H1 (cell line): ENCODE measurements around the gene CACNA2D1. TPM values are rescaled to one million over a fixed set of nuclear protein-coding genes. Genes with fewer than 3 reads are reported as not detected.

ENCODE experiments used
- CTCF ChIA-PET: fragments of 300-600 bp; sonication (Branson Sonifier 250); formaldehyde crosslinking; loops from one replicate; lab custom pipeline; 2021; ENCODE audit not compliant: partially characterized antibody; lab: Charles Lee
- POLR2A ChIA-PET: fragments of 300-600 bp; sonication (Branson Sonifier 250); formaldehyde crosslinking; loops from one replicate; lab custom pipeline; 2021; ENCODE audit warnings: inconsistent platforms; ENCODE audit not compliant: partially characterized antibody; lab: Charles Lee
- DNase-seq, 2 experiments: peaks; one replicate each; pipeline versions ENCODE4 v3.0.0 to v3.0.0-alpha.2; 2010 to 2022; ENCODE audit warnings: low spot score in 2 of 2, low read depth in 1 of 2, mixed read lengths in 1 of 2
- FAIRE-seq: peaks from 2 replicates; lab custom pipeline; 2011; peaks lifted over from hg19 to GRCh38; lab: Jason Lieb, UNC
- H2AFZ ChIP-seq: 2 replicates; pipeline ENCODE4 v1.8.1; 2012; ENCODE audit warnings: low read length, inconsistent platforms
- H2AK5ac ChIP-seq: 2 replicates; pipeline ENCODE4 v1.6.1; 2013; ENCODE audit warnings: low read depth, low read length
- H2BK120ac ChIP-seq: replicated peaks from 2 replicates; pipeline ENCODE3; 2013; ENCODE audit warnings: low read depth, low read length, inconsistent platforms
- H2BK12ac ChIP-seq: 2 replicates; pipeline ENCODE4 v1.6.1; 2013; ENCODE audit warnings: low read depth, low read length
- H2BK15ac ChIP-seq: 2 replicates; pipeline ENCODE4 v1.6.1; 2013; ENCODE audit warnings: low read length
- H2BK20ac ChIP-seq: 2 replicates; pipeline ENCODE4 v1.6.1; 2013; ENCODE audit warnings: low read length
- H2BK5ac ChIP-seq: 2 replicates; pipeline ENCODE4 v1.6.1; 2013; ENCODE audit warnings: low read depth, low read length
- H3K14ac ChIP-seq: 2 replicates; pipeline ENCODE4 v1.6.1; 2013; ENCODE audit warnings: inconsistent platforms; ENCODE audit not compliant: insufficient read length
- H3K18ac ChIP-seq: 2 replicates; pipeline ENCODE4 v1.6.1; 2013; ENCODE audit warnings: low read length; ENCODE audit errors: extremely low read depth
- H3K23ac ChIP-seq: 2 replicates; pipeline ENCODE4 v1.6.1; 2013; ENCODE audit warnings: inconsistent platforms; ENCODE audit not compliant: insufficient read length
- H3K23me2 ChIP-seq: 2 replicates; pipeline ENCODE4 v1.6.1; 2013; ENCODE audit warnings: low read depth, low read length
- H3K27ac ChIP-seq: 2 replicates; pipeline ENCODE4 v1.6.1; 2011; ENCODE audit warnings: low read depth, low read length, inconsistent platforms
- H3K27me3 ChIP-seq, 4 experiments: replicated peaks in 1 of 4; 1 replicate in 1 of 4; 2 replicates in 3 of 4; pipeline versions ENCODE4 v1.6.1 to v1.8.1; 2011 to 2013; ENCODE audit warnings: low read length in 3 of 4, mild to moderate bottlenecking in 3 of 4, inconsistent platforms in 2 of 4, mixed read lengths in 2 of 4, moderate library complexity in 1 of 4; ENCODE audit not compliant: control insufficient read depth in 3 of 4, insufficient read depth in 3 of 4; ENCODE audit errors: extremely low read depth in 1 of 4
- H3K36me3 ChIP-seq, 4 experiments: 2 replicates each; pipeline versions ENCODE4 v1.6.1 to v1.8.1; 2011 to 2013; ENCODE audit warnings: mild to moderate bottlenecking in 4 of 4, low read length in 3 of 4, moderate library complexity in 2 of 4, control low read depth in 1 of 4, inconsistent platforms in 1 of 4; ENCODE audit not compliant: insufficient read depth in 4 of 4, control insufficient read depth in 2 of 4
- H3K4ac ChIP-seq: replicated peaks from 2 replicates; pipeline ENCODE3; 2013; ENCODE audit warnings: low read length, low read depth, mixed read lengths, inconsistent platforms; ENCODE audit not compliant: insufficient read length
- H3K4me1 ChIP-seq, 4 experiments: replicated peaks in 1 of 4; 1 replicate in 1 of 4; 2 replicates in 3 of 4; pipeline versions ENCODE4 v1.6.1 to v1.8.1; 2011 to 2013; ENCODE audit warnings: low read length in 3 of 4, inconsistent platforms in 2 of 4, mixed read lengths in 1 of 4; ENCODE audit not compliant: insufficient read depth in 4 of 4, control insufficient read depth in 3 of 4
- H3K4me2 ChIP-seq, 2 experiments: 2 replicates each; pipeline versions ENCODE4 v1.6.1 to v1.8.1; 2011 to 2013; ENCODE audit warnings: low read depth in 2 of 2, low read length in 2 of 2, control low read depth in 1 of 2, inconsistent platforms in 1 of 2, mild to moderate bottlenecking in 1 of 2; ENCODE audit not compliant: insufficient read depth in 1 of 2
- H3K4me3 ChIP-seq, 4 experiments: fragments of 200-600, 300-600 bp in 1 of 4; sonication (generic), shearing (Covaris generic), sonication (Bioruptor Twin) in 1 of 4; 2 replicates each; pipeline versions ENCODE4 v1.5.1 to v1.8.1; 2011 to 2016; ENCODE audit warnings: low read length in 4 of 4, low read depth in 3 of 4, control low read depth in 2 of 4, inconsistent platforms in 2 of 4, mild to moderate bottlenecking in 2 of 4, mixed read lengths in 1 of 4, moderate library complexity in 1 of 4; ENCODE audit not compliant: insufficient read depth in 2 of 4; ENCODE audit errors: extremely low read depth in 1 of 4
- H3K56ac ChIP-seq: replicated peaks from 2 replicates; pipeline ENCODE3; 2013; ENCODE audit warnings: low read depth, mild to moderate bottlenecking, mixed read lengths, low read length, inconsistent platforms; ENCODE audit not compliant: insufficient read length
- H3K79me1 ChIP-seq: 2 replicates; pipeline ENCODE4 v1.6.1; 2013; ENCODE audit warnings: low read depth, low read length, control low read depth
- H3K79me2 ChIP-seq, 2 experiments: 2 replicates each; pipeline versions ENCODE4 v1.6.1 to v1.8.1; 2012 to 2013; ENCODE audit warnings: low read length in 2 of 2, mild to moderate bottlenecking in 2 of 2, inconsistent platforms in 1 of 2; ENCODE audit not compliant: insufficient read depth in 2 of 2, control insufficient read depth in 1 of 2
- H3K9ac ChIP-seq, 4 experiments: replicated peaks in 1 of 4; 1 replicate in 1 of 4; 2 replicates in 3 of 4; pipeline versions ENCODE4 v1.6.1 to v1.8.1; 2011 to 2013; ENCODE audit warnings: low read depth in 3 of 4, low read length in 3 of 4, control low read depth in 2 of 4, mild to moderate bottlenecking in 2 of 4, moderate library complexity in 2 of 4, inconsistent platforms in 1 of 4; ENCODE audit errors: extremely low read depth in 1 of 4
- H3K9me3 ChIP-seq, 2 experiments: 2 replicates each; pipeline versions ENCODE4 v1.6.1 to v1.8.1; 2012 to 2013; ENCODE audit warnings: mild to moderate bottlenecking in 2 of 2, moderate library complexity in 2 of 2, control low read depth in 1 of 2, inconsistent platforms in 1 of 2, low read depth in 1 of 2, low read length in 1 of 2, mixed read lengths in 1 of 2; ENCODE audit not compliant: insufficient read depth in 2 of 2
- H4K20me1 ChIP-seq, 2 experiments: replicated peaks in 1 of 2; 2 replicates each; pipeline versions ENCODE3 to v1.8.1; 2011 to 2013; ENCODE audit warnings: inconsistent platforms in 2 of 2, low read length in 2 of 2, mild to moderate bottlenecking in 1 of 2; ENCODE audit not compliant: insufficient read depth in 2 of 2, control insufficient read depth in 1 of 2
- H4K5ac ChIP-seq: 2 replicates; pipeline ENCODE4 v1.6.1; 2013; ENCODE audit warnings: low read length, low read depth, mixed read lengths, inconsistent platforms; ENCODE audit not compliant: insufficient read length
- H4K8ac ChIP-seq: 2 replicates; pipeline ENCODE4 v1.8.0; 2013; ENCODE audit warnings: mild to moderate bottlenecking, moderate library complexity, low read length, inconsistent platforms; ENCODE audit not compliant: insufficient read depth; ENCODE audit errors: extremely low read depth
- H4K91ac ChIP-seq: replicated peaks from 2 replicates; pipeline ENCODE3; 2013; ENCODE audit warnings: low read length, mixed read lengths, inconsistent platforms; ENCODE audit not compliant: insufficient read length
- CBX8 ChIP-seq: fragments of 300-800, 300-1000 bp; sonication (generic); IDR thresholded peaks from 2 replicates; pipeline ENCODE4 v1.7.1; 2016; ENCODE audit warnings: low read depth, low read length, borderline replicate concordance
- CEBPB ChIP-seq: IDR thresholded peaks from 2 replicates; pipeline ENCODE4 v1.6.1; 2012; ENCODE audit warnings: low read depth, low read length
- CHD2 ChIP-seq: IDR thresholded peaks from 2 replicates; pipeline ENCODE4 v1.6.1; 2012; ENCODE audit warnings: low read length, improper control_type of control experiment
- FOSL1 ChIP-seq: IDR thresholded peaks from 2 replicates; pipeline ENCODE4 v1.6.1; 2011; ENCODE audit warnings: mild to moderate bottlenecking, low read depth, low read length, moderate library complexity; ENCODE audit not compliant: insufficient read depth
- HDAC6 ChIP-seq: IDR thresholded peaks from one replicate; pipeline ENCODE4 v1.7.1; 2012; ENCODE audit warnings: low read depth, mild to moderate bottlenecking, inconsistent platforms, low read length, moderate library complexity
- KDM4A ChIP-seq: IDR thresholded peaks from one replicate; pipeline ENCODE4 v1.7.1; 2012; ENCODE audit warnings: low read depth, mild to moderate bottlenecking, moderate library complexity, low read length, inconsistent platforms; ENCODE audit not compliant: severe bottlenecking
- NRF1 ChIP-seq: IDR thresholded peaks from 2 replicates; pipeline ENCODE4 v1.6.1; 2011; ENCODE audit warnings: mild to moderate bottlenecking, low read depth, low read length, improper control_type of control experiment
- PHF8 ChIP-seq: fragments of 200-600 bp; sonication (generic); conservative IDR thresholded peaks from 2 replicates; pipeline ENCODE4 v1.7.1; 2012; ENCODE audit warnings: low read depth, mild to moderate bottlenecking, inconsistent platforms, low read length, moderate library complexity
- POU5F1 ChIP-seq: IDR thresholded peaks from 2 replicates; pipeline ENCODE4 v1.6.1; 2011; ENCODE audit warnings: low read depth, mild to moderate bottlenecking, low read length, moderate library complexity
- RBBP5 ChIP-seq: IDR thresholded peaks from 2 replicates; pipeline ENCODE4 v1.7.1; 2012; ENCODE audit warnings: low read depth, mild to moderate bottlenecking, inconsistent platforms, low read length, moderate library complexity, borderline replicate concordance
- SP2 ChIP-seq: IDR thresholded peaks from 2 replicates; pipeline ENCODE4 v1.6.1; 2012; ENCODE audit warnings: mild to moderate bottlenecking, low read length, inconsistent platforms
- TAF1 ChIP-seq: IDR thresholded peaks from 2 replicates; pipeline ENCODE4 v1.6.1; 2011; ENCODE audit warnings: mild to moderate bottlenecking, low read depth, low read length
- TAF7 ChIP-seq: optimal IDR thresholded peaks from 2 replicates; pipeline ENCODE3; 2011; ENCODE audit warnings: low read depth, mild to moderate bottlenecking, inconsistent platforms, low read length, moderate library complexity, borderline replicate concordance
- TCF12 ChIP-seq: IDR thresholded peaks from 2 replicates; pipeline ENCODE4 v1.6.1; 2011; ENCODE audit warnings: low read depth, mild to moderate bottlenecking, low read length
- WGBS, 2 experiments: shearing (Covaris generic) in 1 of 2; methylation state at CpG; one replicate each; pipeline versions ENCODE4 v1.1.6 to v1.1.7; 2013 to 2015; ENCODE audit warnings: low lambda C conversion rate in 2 of 2, mixed read lengths in 2 of 2, inconsistent platforms in 1 of 2, low coverage in 1 of 2, missing lambda C conversion rate in 1 of 2; ENCODE audit not compliant: insufficient replicate concordance in 2 of 2, insufficient coverage in 1 of 2, insufficient read length in 1 of 2; ENCODE audit errors: extremely low coverage in 1 of 2, missing lambda C conversion rate in 1 of 2; 5-methylcytosine and 5-hydroxymethylcytosine counted together
- polyA plus RNA-seq, 7 experiments: library from polyadenylated mRNA; depleted of rRNA in 3 of 7; stranded (reverse) in 5 of 7; unstranded in 2 of 7; fragments of >200 nt in 5 of 7; fragments of 200-250 nt in 2 of 7; gene quantifications; 1 replicate in 5 of 7; 2 replicates in 1 of 7; 4 replicates in 1 of 7; pipeline versions ENCODE4 v1.2.1 to v1.2.3, GENCODE V29; 2011 to 2013; ENCODE audit warnings: missing spikeins in 2 of 7, mixed read lengths in 2 of 7
- total RNA-seq: library from RNA; stranded (reverse); fragmentation: NEBNext Ultra II Directional; extraction: Animal tissue kit (Norgen Biotek cat#: 25700); gene quantifications from 2 replicates; pipeline ENCODE4 v1.2.1, GENCODE V29; 2021
- TF ChIP-seq, protein P1 (sequence below): IDR thresholded peaks from 2 replicates; pipeline ENCODE4 v1.6.1; 2012; ENCODE audit warnings: inconsistent platforms

CACNA2D1 gene
- total and polyA plus RNA-seq, 2 of the 8 experiments (the other 6 are each of a cell fraction or from before 2014, with no cell fraction given), result 4.3 to 27.3 TPM

DNA sequence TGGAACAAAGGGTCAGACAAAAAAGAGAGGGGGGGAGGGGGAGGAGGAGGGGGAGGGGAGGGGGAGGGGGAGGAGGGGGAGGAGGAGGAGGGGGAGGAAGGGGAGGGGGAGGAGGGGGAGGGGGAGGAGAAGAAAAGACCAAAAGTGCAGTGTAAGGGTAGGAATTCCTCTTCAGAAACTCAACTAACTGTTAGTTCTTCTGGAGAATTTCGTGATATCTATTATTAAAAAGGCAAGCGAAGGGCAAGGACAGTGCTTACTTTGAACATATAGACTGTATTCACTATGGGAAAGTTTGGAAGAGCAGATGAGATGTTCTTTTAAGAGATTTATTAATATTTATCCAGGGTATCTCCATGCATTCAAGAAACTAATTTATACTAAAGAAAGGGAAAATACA, 258.1 kb downstream of the CACNA2D1 start:
- H3K4me1 ChIP-seq, result peaks cover 0 to 10% (median 2%) of the 10 kb centered on the region in 4 experiments; a peak in 2 of 7 replicates
- no peak overlapping the region for H4K5ac ChIP-seq
- H2BK5ac ChIP-seq, result no peak overlapping the region
- CTCF ChIA-PET, result no interaction called here
- no peaks in the 10 kb centered on the region for H4K20me1 ChIP-seq
- H3K4me2 ChIP-seq, result no peak overlapping the region
- no peaks in the 10 kb centered on the region for H3K79me1 ChIP-seq
- H2AK5ac ChIP-seq, result no peak overlapping the region
- no peak overlapping the region for H2BK15ac ChIP-seq
- no peaks in the 10 kb centered on the region for H3K79me2 ChIP-seq
- no peak overlapping the region for H3K4ac ChIP-seq
- no peak overlapping the region for H3K18ac ChIP-seq
- peaks cover 0 to 2% of the 10 kb centered on the region in 2 experiments; a peak in 1 of 4 replicates for H3K9me3 ChIP-seq
- no peak overlapping the region for H3K56ac ChIP-seq
- no peak overlapping the region for H3K14ac ChIP-seq
- no peak overlapping the region for H3K9ac ChIP-seq
- H2BK12ac ChIP-seq, result no peak overlapping the region
- no peak overlapping the region for H3K4me3 ChIP-seq
- H3K27me3 ChIP-seq, result no peaks in the 10 kb centered on the region
- H3K27ac ChIP-seq, result no peak overlapping the region
- H2BK120ac ChIP-seq, result no peak overlapping the region
- no peaks in the 10 kb centered on the region for H3K36me3 ChIP-seq
- no peak for FAIRE-seq
- no peak for DNase-seq
- no peak overlapping the region for H2BK20ac ChIP-seq
- WGBS, 2 experiments, result 85% methylated on average over 2 of the region's 2 CpGs; no CpG with 5 or more reads in 1 of the 2 experiments
- no peaks in the 10 kb centered on the region for H3K23me2 ChIP-seq
- no peak overlapping the region for H2AFZ ChIP-seq
- H3K23ac ChIP-seq, result no peak overlapping the region
- no peak overlapping the region for H4K8ac ChIP-seq
- POLR2A ChIA-PET, result no interaction called here
- no peak overlapping the region for H4K91ac ChIP-seq
- TF ChIP-seq CBX8 (no peak), TAF1 (no peak), PHF8 (no peak), HDAC6 (no peak), KDM4A (no peak), NRF1 (no peak), CHD2 (no peak), CEBPB (no peak), TAF7 (no peak), POU5F1 (no peak), FOSL1 (no peak), TCF12 (no peak), SP2 (no peak), RBBP5 (no peak)
- TF ChIP-seq, protein P1, sequence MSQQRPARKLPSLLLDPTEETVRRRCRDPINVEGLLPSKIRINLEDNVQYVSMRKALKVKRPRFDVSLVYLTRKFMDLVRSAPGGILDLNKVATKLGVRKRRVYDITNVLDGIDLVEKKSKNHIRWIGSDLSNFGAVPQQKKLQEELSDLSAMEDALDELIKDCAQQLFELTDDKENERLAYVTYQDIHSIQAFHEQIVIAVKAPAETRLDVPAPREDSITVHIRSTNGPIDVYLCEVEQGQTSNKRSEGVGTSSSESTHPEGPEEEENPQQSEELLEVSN, result no peak
